A673 (cell line): ENCODE results near the gene ZNF709. TPM values are rescaled to one million over a fixed set of nuclear protein-coding genes. Genes with fewer than 3 reads are reported as not detected.

Source experiments
- Bru-seq: library from RNA; stranded (reverse); fragments of 400-500 nt; gene quantifications from one replicate; lab custom pipeline; 2021; lab: Mats Ljungman, UMichigan
- BruChase-seq, 2 experiments: library from RNA; stranded (reverse); fragments of 400-500 nt; gene quantifications; one replicate each; lab custom pipeline; 2021; lab: Mats Ljungman, UMichigan
- BruUV-seq: library from RNA; stranded (reverse); fragments of 400-500 nt; replicated peaks from 2 replicates; lab custom pipeline; 2021; lab: Mats Ljungman, UMichigan
- CTCF ChIA-PET: fragments of 300-600 bp; sonication (Branson Sonifier 250); formaldehyde crosslinking; loops from one replicate; lab custom pipeline; 2022; ENCODE audit warnings: antibody characterized with exemption; lab: Charles Lee
- POLR2A ChIA-PET: fragments of 300-600 bp; sonication (Branson Sonifier 250); formaldehyde crosslinking; loops from one replicate; lab custom pipeline; 2022; ENCODE audit warnings: antibody characterized with exemption; ENCODE audit not compliant: low non-redundant PET; lab: Charles Lee
- DNase-seq: peaks from one replicate; pipeline ENCODE4 v3.0.0-alpha.2; 2015; ENCODE audit warnings: low spot score
- H3K27ac ChIP-seq: fragments of 200-600 bp; sonication (generic); 2 replicates; pipeline ENCODE4 v1.5.1; 2016; ENCODE audit warnings: mixed run types, low read depth, mild to moderate bottlenecking, mixed read lengths, antibody characterized with exemption, low read length; ENCODE audit not compliant: poor library complexity, severe bottlenecking
- H3K27me3 ChIP-seq: fragments of 200-600 bp; sonication (generic); replicated peaks from 2 replicates; pipeline ENCODE4 v1.6.1; 2017; ENCODE audit warnings: mixed run types, low read depth, mild to moderate bottlenecking, mixed read lengths, antibody characterized with exemption, low read length; ENCODE audit not compliant: insufficient read depth, poor library complexity
- H3K36me3 ChIP-seq: fragments of 200-600 bp; sonication (generic); 2 replicates; pipeline ENCODE4 v1.6.1; 2016; ENCODE audit warnings: mixed run types, mild to moderate bottlenecking, mixed read lengths, antibody characterized with exemption, low read length; ENCODE audit not compliant: insufficient read depth, poor library complexity, severe bottlenecking
- H3K4me1 ChIP-seq: fragments of 200-600 bp; sonication (generic); 2 replicates; pipeline ENCODE4 v1.6.1; 2017; ENCODE audit warnings: mixed run types, mild to moderate bottlenecking, mixed read lengths, antibody characterized with exemption, low read length; ENCODE audit not compliant: insufficient read depth, poor library complexity, severe bottlenecking
- H3K4me3 ChIP-seq: fragments of 200-600 bp; sonication (generic); 2 replicates; pipeline ENCODE4 v1.5.1; 2016; ENCODE audit warnings: low read depth, mixed run types, mild to moderate bottlenecking, mixed read lengths, low read length; ENCODE audit not compliant: poor library complexity, severe bottlenecking
- H3K9me3 ChIP-seq: fragments of 200-600 bp; sonication (generic); 2 replicates; pipeline ENCODE4 v1.6.1; 2016; ENCODE audit warnings: mixed run types, low read depth, mild to moderate bottlenecking, mixed read lengths, antibody characterized with exemption, low read length; ENCODE audit not compliant: poor library complexity, severe bottlenecking
- EZH2 ChIP-seq: fragments of 200-600 bp; sonication (generic); IDR thresholded peaks from 2 replicates; pipeline ENCODE4 v1.6.1; 2017; ENCODE audit warnings: borderline replicate concordance, low read depth, mild to moderate bottlenecking, mixed read lengths, antibody characterized with exemption, low read length; ENCODE audit not compliant: poor library complexity, severe bottlenecking
- intact Hi-C: fragments of 100-400 bp; cut with micrococcal nuclease; formaldehyde crosslinking; loops from one replicate; pipeline ENCODE4 v1.10.0; 2022; ENCODE audit not compliant: unreplicated experiment
- long read RNA-seq: library from polyadenylated mRNA; stranded (forward); transcript quantifications from one replicate; pipeline ENCODE4 v2.0.0, GENCODE V29; 2022
- total RNA-seq: library from RNA; stranded (reverse); gene quantifications from 2 replicates; pipeline ENCODE4 v1.2.3, GENCODE V29; 2021
- TF ChIP-seq, protein P1 (sequence below): fragments of 300-800, 200-600 bp; sonication (generic); conservative IDR thresholded peaks from 2 replicates; pipeline ENCODE4 v1.5.1; 2017; ENCODE audit warnings: low read depth, mild to moderate bottlenecking, antibody characterized with exemption, low read length, moderate library complexity, mixed read lengths

Gene ZNF709
- total RNA-seq: 3.6 and 5.1 TPM in 2 replicates
- percentile 43 among the genes with signal in this experiment for Bru-seq, nascent RNA
- BruChase-seq, experiment 1, labeled RNA remaining after a 2-hour chase: percentile 63 among the genes with signal in this experiment
- percentile 60 among the genes with signal in this experiment for BruChase-seq, experiment 2, labeled RNA remaining after a 6-hour chase
- long read RNA-seq, full-length matches to known transcripts: 3 of 6 reads
- long read RNA-seq, partial matches to known transcripts: 0 of 6 reads
- long read RNA-seq, other reads (novel, unspliced or antisense): 3 of 6 reads

DNA sequence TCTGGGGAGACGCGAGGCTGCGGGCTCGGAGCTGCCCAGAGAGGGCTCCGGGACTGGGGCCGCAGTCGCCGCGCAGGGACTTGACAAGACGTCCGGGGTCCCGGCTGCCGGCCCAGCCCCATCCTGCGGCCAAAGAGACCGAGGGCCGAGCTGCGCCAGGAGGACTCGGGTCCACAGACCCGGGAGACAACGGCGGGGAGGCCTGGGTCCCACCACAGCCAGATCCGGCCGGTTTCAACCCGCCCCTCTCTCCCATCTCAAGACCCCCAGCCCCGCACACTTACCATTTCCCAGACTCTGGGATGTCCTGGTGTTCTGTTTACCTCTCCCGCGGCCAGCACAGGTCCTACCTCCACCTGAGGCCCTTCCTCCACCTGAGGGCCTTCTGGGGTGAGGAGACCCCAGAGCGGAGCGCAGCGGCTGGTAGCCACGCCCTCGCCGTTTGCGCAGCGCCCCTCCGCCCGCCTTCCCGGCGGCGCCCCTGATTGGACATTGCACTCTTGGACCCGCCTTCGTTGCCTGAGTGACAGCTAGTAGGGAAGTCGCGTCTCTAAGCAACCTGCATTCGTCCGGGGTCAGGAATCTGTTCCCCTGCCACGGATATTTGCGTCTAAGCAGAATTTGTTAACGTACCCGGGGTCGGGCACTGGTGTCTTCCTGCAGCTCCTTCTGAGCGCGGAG, at the start of gene ZNF709:
TSS of gene ZNF709 (minus strand) at position 446 of the 681 bp plus-strand sequence. CDS start at position 287, 159 bp downstream.
- no TSS peak for BruUV-seq
- no peaks in the 10 kb centered on the region for H3K9me3 ChIP-seq
- H3K36me3 ChIP-seq: no peaks in the 10 kb centered on the region
- DNase-seq: peak; percentile 91
- TF ChIP-seq EZH2: no peak
- TF ChIP-seq, protein P1, sequence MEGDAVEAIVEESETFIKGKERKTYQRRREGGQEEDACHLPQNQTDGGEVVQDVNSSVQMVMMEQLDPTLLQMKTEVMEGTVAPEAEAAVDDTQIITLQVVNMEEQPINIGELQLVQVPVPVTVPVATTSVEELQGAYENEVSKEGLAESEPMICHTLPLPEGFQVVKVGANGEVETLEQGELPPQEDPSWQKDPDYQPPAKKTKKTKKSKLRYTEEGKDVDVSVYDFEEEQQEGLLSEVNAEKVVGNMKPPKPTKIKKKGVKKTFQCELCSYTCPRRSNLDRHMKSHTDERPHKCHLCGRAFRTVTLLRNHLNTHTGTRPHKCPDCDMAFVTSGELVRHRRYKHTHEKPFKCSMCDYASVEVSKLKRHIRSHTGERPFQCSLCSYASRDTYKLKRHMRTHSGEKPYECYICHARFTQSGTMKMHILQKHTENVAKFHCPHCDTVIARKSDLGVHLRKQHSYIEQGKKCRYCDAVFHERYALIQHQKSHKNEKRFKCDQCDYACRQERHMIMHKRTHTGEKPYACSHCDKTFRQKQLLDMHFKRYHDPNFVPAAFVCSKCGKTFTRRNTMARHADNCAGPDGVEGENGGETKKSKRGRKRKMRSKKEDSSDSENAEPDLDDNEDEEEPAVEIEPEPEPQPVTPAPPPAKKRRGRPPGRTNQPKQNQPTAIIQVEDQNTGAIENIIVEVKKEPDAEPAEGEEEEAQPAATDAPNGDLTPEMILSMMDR: no peak
- POLR2A ChIA-PET: no interaction called here
- no peaks in the 10 kb centered on the region for H3K27me3 ChIP-seq
- H3K4me3 ChIP-seq: peak within 1 kb of the TSS; percentile 92
- peak within 1 kb of the TSS; percentile 72 for H3K27ac ChIP-seq
- intact Hi-C loops: no loop called here
- CTCF ChIA-PET: no interaction called here
- H3K4me1 ChIP-seq: no peaks in the 10 kb centered on the region

DNA sequence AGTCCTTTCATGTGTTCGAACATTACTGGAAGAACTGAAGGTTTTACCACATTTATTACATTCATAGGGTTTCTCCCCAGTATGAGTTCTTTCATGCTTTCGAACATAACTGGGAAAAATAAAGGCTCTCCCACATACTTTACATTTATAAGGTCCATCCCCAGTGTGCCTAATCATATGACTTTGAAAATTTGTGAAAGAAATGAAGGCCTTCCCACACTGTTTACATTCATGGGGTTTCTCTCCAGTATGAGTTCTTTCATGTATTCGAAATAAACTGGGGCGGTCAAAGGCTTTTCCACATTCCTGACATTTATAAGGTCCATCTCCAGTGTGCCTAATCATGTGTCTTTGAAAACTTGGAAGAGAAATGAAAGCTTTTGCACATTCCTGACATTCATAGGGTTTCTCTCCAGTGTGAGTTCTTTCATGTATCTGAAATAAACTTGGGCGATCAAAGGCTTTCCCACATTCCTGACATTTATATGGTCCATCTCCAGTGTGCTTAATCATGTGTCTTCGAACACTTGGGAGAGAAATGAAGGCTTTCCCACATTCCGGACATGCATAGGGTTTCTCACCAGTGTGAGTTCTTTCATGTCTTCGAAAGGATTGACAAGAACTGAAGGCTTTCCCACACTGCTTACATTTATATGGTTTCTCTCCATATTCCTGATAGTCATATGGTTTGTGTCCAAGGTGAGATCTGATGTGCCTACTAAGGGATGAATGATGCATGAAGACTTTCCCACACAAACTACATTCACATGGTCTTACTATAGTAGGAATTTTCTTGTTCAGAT, 42.6 kb upstream of the ZNF709 start:
- no peak for TF ChIP-seq EZH2
- TF ChIP-seq, protein P1: no peak
- no peaks in the 10 kb centered on the region for H3K27me3 ChIP-seq
- no peak overlapping the region for H3K4me3 ChIP-seq
- H3K36me3 ChIP-seq: peaks cover 44% of the 10 kb centered on the region
- peaks cover 96% of the 10 kb centered on the region for H3K9me3 ChIP-seq
- intact Hi-C loops: no loop called here
- H3K4me1 ChIP-seq: no peaks in the 10 kb centered on the region
- ChIA-PET POLR2A (no interaction called here), CTCF (no interaction called here)
- no TSS peak for BruUV-seq
- no peak overlapping the region for H3K27ac ChIP-seq
- DNase-seq: peak; percentile 22

DNA sequence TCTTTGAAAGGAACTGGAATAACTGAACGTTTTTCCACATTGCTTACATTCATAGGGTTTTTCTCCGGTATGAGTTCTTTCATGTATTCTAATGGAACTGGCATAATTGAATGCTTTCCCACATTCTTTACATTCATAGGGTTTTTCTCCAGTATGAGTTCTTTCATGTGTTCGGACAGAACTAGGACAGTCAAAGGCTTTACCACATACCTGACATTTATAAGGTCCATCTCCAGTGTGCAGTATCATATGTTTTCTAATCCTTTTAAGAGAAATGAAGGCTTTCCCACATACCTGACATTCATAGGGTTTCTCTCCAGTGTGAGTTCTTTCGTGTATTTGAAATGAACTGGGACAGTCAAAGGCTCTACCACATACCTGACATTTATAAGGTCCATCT, 41.9 kb upstream of the ZNF709 start:
- intact Hi-C loops: no loop called here
- peaks cover 44% of the 10 kb centered on the region for H3K36me3 ChIP-seq
- CTCF ChIA-PET: no interaction called here

More for the DNA sequence above, 41.9 kb upstream of the ZNF709 start:
- POLR2A ChIA-PET: no interaction called here
- Histone ChIP-seq H3K27me3 (no peaks in the 10 kb centered on the region), H3K27ac (no peak overlapping the region), H3K9me3 (peaks cover 98% of the 10 kb centered on the region), H3K4me1 (no peaks in the 10 kb centered on the region), H3K4me3 (no peak overlapping the region)
- no peak for TF ChIP-seq EZH2
- TF ChIP-seq, protein P1: no peak
- DNase-seq: no peak
- TSS peak; percentile 23 for BruUV-seq
